Prostate gland (tissue), 2 donors: Measurements from ENCODE around the gene IDH2. TPM values are rescaled to one million over a fixed set of nuclear protein-coding genes. Genes with fewer than 3 reads are reported as not detected.
A peak's percentile ranks its signal among the peaks of the same experiment; 100 is the strongest.

Source experiments
- DNase-seq: peaks from one replicate; pipeline ENCODE4 v3.0.0-alpha.2; 2019; ENCODE audit warnings: low spot score
- H3K27ac ChIP-seq, 2 donors: fragments of 200-600 bp; sonication (generic); 2 replicates each; pipeline ENCODE4 v1.5.1; 2017 to 2019
- H3K27me3 ChIP-seq: fragments of 200-600 bp; sonication (generic); replicated peaks from 2 replicates; pipeline ENCODE4 v1.5.1; 2019; ENCODE audit not compliant: insufficient read depth
- H3K36me3 ChIP-seq, 2 donors: fragments of 200-600 bp; sonication (generic); 1 replicate in 1 of 2; 2 replicates in 1 of 2; pipeline versions ENCODE4 v1.5.1 to v1.8.1; 2017 to 2019
- H3K4me1 ChIP-seq: fragments of 200-600 bp; sonication (generic); replicated peaks from 2 replicates; pipeline ENCODE4 v1.5.1; 2019
- H3K4me3 ChIP-seq, 2 donors: fragments of 200-600 bp; sonication (generic); 2 replicates each; pipeline ENCODE4 v1.5.1; 2017 to 2019
- H3K9me3 ChIP-seq: fragments of 200-600 bp; sonication (generic); 2 replicates; pipeline ENCODE4 v1.5.1; 2017
- CTCF ChIP-seq, 4 experiments: fragments of 200-600 bp in 2 of 4; fragments of 450-650 bp in 2 of 4; sonication (generic) in 2 of 4; IDR thresholded peaks; 1 replicate in 3 of 4; 2 replicates in 1 of 4; pipeline ENCODE4 v1.5.1; 2016 to 2019; ENCODE audit warnings: antibody characterized with exemption in 4 of 4, mild to moderate bottlenecking in 2 of 4, moderate library complexity in 2 of 4
- POLR2A ChIP-seq: fragments of 450-650 bp; IDR thresholded peaks from one replicate; pipeline ENCODE4 v1.6.1; 2016; ENCODE audit warnings: antibody characterized with exemption, mild to moderate bottlenecking
- POLR2AphosphoS5 ChIP-seq: sonication (generic); formaldehyde crosslinking; IDR thresholded peaks from one replicate; pipeline ENCODE4 v1.6.1; 2017; ENCODE audit warnings: antibody characterized with exemption
- WGBS: methylation state at CpG from one replicate; pipeline ENCODE4 v1.1.5; 2018; 5-methylcytosine and 5-hydroxymethylcytosine counted together
- intact Hi-C: fragments of 100-400 bp; cut with DNase I; formaldehyde crosslinking; loops from one replicate; pipeline ENCODE4 v1.14.2; 2022
- total RNA-seq, 2 donors: library from RNA; depleted of rRNA; stranded (reverse); fragments of >200 nt; gene quantifications; one replicate each; pipeline ENCODE4 v1.1.0, GENCODE V29; 2016

Gene IDH2
- total RNA-seq, 2 donors from 2014 or later = 98.1 to 190 TPM

- H3K27me3 ChIP-seq = no peaks in the 10 kb centered on the region
- DNase-seq = no peak
- H3K4me1 ChIP-seq = peaks cover 8% of the 10 kb centered on the region
- TF ChIP-seq CTCF (IDR thresholded peaks at IDR 0.05) (no peak), POLR2A (no peak), POLR2AphosphoS5 (no peak)
- WGBS = 72% methylated on average over 5 of the region's 5 CpGs
- H3K36me3 ChIP-seq = no peaks in the 10 kb centered on the region
- intact Hi-C loops = no loop called here
- no peaks in the 10 kb centered on the region for H3K9me3 ChIP-seq
- H3K27ac ChIP-seq = no peak overlapping the region
- no peak overlapping the region for H3K4me3 ChIP-seq
Observed at GRCh38 chr15:90037511-90037860, 64.8 kb downstream of the IDH2 start.

- Histone ChIP-seq H3K9me3 (no peaks in the 10 kb centered on the region), H3K27ac (no peak overlapping the region), H3K4me3 (no peak overlapping the region), H3K36me3 (no peaks in the 10 kb centered on the region), H3K27me3 (no peaks in the 10 kb centered on the region), H3K4me1 (peaks cover 8% of the 10 kb centered on the region)
- DNase-seq = no peak
- 79% methylated on average over 11 of the region's 11 CpGs for WGBS
- intact Hi-C loops = no loop called here
- TF ChIP-seq POLR2A (no peak), POLR2AphosphoS5 (no peak), CTCF (IDR thresholded peaks at IDR 0.05) (no peak)
Observed at GRCh38 chr15:90036806-90037510, 65.3 kb downstream of the IDH2 start.

- peaks cover 8% of the 10 kb centered on the region for H3K4me1 ChIP-seq
- no peaks in the 10 kb centered on the region for H3K9me3 ChIP-seq
- intact Hi-C loops = no loop called here
- no peaks in the 10 kb centered on the region for H3K36me3 ChIP-seq
- no peak for DNase-seq
- no peak overlapping the region for H3K4me3 ChIP-seq
- 82% methylated on average over 9 of the region's 9 CpGs for WGBS
- no peaks in the 10 kb centered on the region for H3K27me3 ChIP-seq
- no peak overlapping the region for H3K27ac ChIP-seq
- no peak for TF ChIP-seq POLR2A
- no peak for TF ChIP-seq CTCF (IDR thresholded peaks at IDR 0.05)
- no peak for TF ChIP-seq POLR2AphosphoS5
Observed at GRCh38 chr15:90036343-90036742, 65.9 kb downstream of the IDH2 start.

GRCh38 chr15:90035840-90036230 lies 66.4 kb downstream of the IDH2 start:
- TF ChIP-seq CTCF (IDR thresholded peaks at IDR 0.05) (no peak), POLR2A (no peak), POLR2AphosphoS5 (no peak)
- Histone ChIP-seq H3K4me3 (no peak overlapping the region), H3K4me1 (peaks cover 8% of the 10 kb centered on the region), H3K27me3 (no peaks in the 10 kb centered on the region), H3K27ac (peak overlapping the region in 1 of 2 donors; percentile 57), H3K9me3 (no peaks in the 10 kb centered on the region), H3K36me3 (no peaks in the 10 kb centered on the region)
- 78% methylated on average over 10 of the region's 10 CpGs for WGBS
- DNase-seq = no peak
- intact Hi-C loops = no loop called here

GRCh38 chr15:90035095-90035839 lies 67.0 kb downstream of the IDH2 start:
- TF ChIP-seq POLR2A (no peak), CTCF (IDR thresholded peaks at IDR 0.05) (no peak), POLR2AphosphoS5 (no peak)
- Histone ChIP-seq H3K36me3 (no peaks in the 10 kb centered on the region), H3K27me3 (no peaks in the 10 kb centered on the region), H3K27ac (peak overlapping the region in 1 of 2 donors; percentile 57), H3K4me3 (no peak overlapping the region), H3K4me1 (peaks cover 8% of the 10 kb centered on the region), H3K9me3 (no peaks in the 10 kb centered on the region)
- DNase-seq = peak; percentile 31
- WGBS = 56% methylated on average over 15 of the region's 19 CpGs
- intact Hi-C loops = no loop called here
